HG03159 (cell line): Measurements from ENCODE around the gene UBE2L6.

Source experiments
- ATAC-seq: cut with Tn5 transposase; IDR thresholded peaks from one replicate; pipeline ENCODE4 v1.9.1; 2021; ENCODE audit warnings: mild to moderate bottlenecking, moderate library complexity; ENCODE audit not compliant: unreplicated experiment

Gene UBE2L6

DNA sequence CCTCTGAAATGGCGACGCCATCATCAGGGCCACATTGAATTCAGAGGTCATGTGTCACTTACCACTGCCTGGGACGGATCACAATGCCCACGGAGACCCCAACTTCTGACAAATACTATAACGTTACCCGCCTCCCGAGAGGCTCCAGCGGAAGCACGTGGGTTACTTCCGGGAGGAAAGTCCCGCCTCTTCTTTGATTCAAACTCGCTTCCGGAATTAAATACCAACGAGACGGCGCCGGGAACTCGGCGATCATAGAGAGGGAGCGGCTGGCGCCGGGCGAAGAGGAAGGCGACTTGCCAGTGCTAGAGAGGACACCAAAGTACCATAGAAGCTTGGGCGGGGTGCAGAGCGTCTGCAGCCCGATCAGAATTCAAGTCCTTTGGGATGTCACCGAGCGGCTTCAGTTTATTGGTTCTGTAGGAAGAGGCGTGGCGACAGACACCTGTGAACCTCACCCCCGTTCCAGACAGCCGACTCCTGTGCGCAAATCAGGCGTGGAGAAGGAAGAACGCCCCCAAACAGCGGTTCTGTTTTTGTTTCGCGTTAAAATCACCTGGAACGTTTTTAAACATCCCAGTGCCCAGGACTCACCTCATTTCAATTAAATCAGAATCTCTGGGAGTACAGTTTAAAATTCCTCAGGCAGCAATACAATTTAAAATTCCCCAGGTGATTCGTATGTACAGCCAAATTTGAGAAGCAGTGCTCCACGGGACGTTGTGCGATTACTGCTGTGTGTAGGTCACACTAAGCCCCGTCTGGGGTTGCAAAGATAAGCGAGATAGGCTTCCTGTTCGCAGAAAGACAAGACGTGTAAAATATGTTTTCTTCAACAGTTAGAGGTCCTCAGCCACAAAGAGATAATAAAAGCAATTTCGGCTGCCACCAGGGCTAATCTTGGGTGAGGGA, 36.6 kb downstream of the UBE2L6 start, which contains the start of gene TIMM10:
Gene TIMM10 (minus strand): TSS at position 159 of the 912 bp plus-strand sequence. CDS start 565 bp downstream, outside the sequence.
- peak; percentile 96 for ATAC-seq

DNA sequence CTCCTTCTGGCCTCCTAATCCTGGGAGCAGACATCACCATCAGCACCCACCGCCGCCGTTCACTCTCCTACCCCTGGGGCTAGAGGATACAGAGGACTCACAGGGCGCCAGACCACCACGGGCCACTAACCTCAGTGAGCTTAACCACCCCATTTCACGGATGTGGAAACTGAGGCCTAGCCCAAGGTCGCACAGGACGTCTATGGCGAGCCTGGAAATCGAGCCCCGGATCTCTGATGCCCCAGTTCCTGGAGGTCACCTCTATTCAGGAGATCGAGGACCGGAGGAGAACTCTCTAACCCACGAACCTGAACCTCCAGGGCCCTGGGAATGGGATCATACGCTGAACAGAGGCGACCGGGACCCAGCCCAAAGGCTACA, 37.3 kb downstream of the UBE2L6 start:
- ATAC-seq, result no peak

DNA sequence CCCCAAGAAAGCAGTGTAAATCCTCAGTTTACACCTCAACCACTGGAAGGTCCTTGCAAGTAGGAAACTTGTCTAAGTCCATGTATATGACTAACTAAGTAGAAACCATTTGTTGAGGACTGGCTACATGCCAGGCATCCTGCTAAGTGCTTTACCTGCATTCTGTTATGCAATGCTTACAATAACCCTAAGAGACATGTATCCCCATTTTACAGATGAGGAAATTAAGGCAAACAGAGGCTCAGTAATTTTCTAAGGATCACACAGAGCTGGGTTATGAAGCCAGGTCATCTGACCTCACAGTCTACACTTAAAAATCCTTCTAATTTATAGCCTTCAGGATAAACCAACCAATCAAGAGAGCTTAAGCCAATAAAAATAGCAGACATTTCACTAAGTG, 38.5 kb downstream of the UBE2L6 start:
- no peak for ATAC-seq

DNA sequence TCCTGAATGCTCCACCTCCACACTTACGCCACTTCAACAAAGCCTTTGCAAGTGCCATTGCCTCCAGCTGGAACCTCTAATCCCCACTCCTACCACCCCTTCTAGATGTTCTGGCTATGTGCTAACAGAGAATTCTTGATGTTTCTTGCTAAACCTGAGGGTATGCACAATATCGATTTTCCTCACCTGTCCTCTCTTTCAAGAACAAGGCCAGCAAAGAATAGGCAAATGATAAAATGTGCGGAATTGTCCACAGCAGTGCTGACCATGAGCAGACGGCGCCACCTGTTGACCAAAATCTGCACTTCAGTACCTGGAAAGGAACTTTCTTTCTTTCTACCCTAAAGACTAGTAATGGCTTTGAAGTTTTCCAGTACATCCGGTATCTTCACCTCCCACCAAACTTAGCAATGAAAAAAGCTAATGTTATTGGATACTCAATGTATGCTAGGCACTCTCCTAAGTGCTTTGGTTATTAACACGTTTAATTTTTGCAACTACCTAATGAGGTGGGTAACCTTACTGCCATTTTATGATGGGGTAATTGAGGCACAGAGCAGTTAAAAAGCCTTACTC, 40.3 kb downstream of the UBE2L6 start:
- no peak for ATAC-seq

DNA sequence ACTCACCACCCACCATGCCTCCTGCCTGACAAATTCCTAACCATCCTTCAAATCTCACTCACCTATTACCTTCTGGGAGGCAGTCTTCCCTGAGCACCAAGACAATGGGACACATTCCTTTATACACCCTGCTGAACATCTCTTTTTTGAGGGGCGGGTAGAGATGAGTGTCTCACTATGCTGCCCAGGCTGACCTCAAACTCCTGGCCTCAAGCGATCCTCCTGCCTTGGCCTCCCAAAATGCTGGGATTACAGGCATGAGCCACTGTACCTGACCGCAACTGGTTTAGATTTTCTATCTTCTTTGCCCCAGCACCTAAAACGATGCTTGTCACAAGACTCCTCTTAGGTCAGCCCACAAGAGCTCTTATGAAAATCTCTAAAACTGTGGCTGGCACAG, 44.1 kb downstream of the UBE2L6 start:
- no peak for ATAC-seq

DNA sequence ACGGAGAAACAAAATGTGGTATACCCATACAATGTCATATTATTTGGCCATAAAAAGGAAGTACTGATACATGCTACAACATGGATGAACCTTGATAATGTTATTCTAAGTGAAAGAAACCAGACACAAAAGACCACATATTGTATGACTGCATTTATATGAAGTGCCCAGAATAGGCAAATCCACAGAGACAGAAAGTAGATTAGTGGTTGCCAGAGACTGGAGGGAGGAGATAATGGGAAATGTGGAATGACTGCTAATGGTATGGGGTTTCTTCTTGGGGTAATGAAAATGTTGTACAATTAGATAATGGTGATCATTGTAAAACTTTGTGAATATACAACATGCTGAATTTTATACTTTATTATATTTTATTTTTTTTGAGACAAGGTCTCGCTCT, 46.4 kb downstream of the UBE2L6 start:
- ATAC-seq, result no peak

DNA sequence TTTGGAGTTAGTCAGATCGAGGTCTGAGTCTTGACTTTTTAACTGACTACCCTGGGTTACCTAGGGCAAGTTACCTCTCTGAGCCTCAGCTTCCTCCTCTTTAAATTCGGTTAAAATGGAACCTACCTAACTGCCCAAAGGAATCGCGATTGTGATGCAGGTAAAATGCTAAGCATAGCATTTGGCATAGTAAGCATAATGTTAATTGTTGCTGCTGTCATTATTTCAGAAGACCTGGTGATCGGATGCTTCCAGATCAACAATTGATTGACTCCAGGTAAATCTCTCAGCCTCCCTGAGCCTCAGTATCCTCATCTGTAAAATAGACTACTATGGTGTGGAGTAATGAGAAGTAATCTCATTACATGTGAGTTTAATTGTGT, 51.4 kb downstream of the UBE2L6 start:
- no peak for ATAC-seq

DNA sequence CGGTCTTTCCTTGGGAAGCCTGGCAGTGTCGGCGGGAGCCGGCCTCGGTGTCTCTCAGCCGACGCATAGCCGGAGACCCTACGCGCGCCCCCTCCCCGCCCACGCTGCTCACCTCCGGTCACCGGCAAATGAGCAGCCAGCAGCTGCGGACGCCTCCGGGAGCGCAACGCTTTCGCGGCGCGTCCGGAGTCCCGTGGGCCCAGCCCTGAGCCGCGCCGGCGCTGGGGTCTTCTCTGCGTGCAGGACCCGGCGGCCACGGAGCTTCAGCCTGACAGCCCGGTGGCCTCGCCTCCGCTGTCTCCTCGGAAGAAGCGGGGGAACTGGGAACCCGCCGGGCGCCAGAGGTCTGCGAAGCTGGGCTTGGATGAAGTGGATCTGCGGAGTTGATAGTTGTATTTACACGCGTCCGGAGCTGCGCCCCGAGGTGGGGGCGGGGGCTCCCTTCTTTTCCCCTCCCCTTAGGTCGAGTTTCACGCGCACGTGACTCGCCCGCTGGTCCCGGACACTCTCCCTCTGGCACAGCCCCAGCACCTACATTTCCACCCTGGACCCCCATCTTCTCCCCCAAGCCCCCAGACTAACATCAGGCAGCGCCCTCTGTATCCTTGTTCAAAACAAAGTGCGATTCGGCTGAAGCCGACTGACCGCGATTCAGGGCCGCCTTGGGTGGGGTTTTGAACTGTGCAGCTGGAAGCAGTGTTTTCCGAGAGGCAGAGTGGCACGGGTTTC, 52.0 kb downstream of the UBE2L6 start, which contains the start of gene SLC43A1:
Gene SLC43A1 (minus strand): TSS at position 371 of the 729 bp plus-strand sequence. CDS start 1,591 bp downstream, outside the sequence.
- ATAC-seq, result peak; percentile 40

DNA sequence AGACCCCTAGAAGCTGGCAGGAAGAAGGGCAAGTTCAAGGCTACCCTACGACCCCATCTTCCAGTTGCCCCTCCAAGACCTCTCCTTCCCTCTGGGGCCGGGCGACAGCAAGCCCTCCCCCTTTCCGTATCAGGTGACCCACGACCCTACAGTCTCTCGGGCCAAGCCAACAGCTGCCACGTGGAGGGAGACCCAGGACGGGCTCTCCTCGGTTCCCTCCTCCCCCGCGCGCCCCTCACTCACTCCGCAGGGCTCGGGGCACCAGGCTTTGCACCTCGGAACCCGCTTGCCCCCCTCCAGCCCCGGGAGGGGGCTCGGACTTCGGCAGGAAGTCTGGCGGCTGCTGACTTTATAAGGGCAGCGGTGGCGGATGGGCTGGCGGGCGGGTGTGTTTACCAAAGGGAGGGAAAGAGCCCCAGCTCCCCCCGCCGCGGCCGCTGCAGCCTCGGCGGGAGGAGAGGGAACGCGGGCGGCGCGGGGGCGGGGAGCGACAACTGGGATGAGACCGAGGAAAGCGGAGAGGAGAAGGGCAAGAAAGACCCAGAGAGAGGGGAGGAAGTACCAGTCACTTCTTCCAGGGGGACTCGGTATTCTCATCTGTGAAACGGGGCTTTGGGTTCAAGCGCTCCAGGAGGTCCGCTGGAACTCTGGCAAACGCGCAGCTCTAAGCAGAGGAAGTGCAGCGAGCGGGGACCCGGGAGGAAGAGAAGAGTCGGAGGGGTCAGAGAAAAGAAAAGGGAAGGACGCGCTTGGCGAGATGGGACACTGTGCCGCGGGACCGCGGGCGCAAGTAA, 52.7 kb downstream of the UBE2L6 start:
- peak; percentile 38 for ATAC-seq

DNA sequence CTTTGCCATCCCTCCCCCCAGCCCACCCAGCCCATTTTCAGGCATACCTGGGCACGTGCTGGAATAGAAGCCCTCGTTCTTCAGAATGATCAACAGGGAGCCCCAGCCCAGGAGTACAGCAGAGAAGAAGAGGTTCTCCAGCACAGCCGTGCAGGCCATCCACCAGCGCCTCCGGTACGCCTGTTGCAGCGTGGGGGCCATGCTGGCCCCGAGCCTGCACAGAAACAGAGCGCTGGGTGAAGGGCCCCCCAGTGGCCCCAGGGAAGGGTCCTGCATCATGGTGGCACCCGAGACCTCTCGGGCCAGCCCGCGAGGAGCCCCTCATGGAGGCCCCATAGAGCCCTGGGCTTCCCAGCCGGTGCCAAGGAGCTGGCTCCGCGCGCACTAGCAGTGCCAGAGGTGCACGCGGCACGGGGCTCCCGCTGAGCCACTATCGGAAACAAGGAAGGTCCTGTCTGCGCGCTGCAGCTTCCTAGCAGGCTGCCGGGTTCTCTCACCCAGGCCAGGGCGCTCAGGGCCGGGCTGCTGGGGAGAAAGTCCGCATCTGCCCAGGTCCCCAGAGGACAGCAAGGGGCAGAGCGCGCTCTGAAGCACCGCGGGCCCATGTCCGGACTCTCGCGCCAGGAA, 53.4 kb downstream of the UBE2L6 start:
- peak; percentile 29 for ATAC-seq

DNA sequence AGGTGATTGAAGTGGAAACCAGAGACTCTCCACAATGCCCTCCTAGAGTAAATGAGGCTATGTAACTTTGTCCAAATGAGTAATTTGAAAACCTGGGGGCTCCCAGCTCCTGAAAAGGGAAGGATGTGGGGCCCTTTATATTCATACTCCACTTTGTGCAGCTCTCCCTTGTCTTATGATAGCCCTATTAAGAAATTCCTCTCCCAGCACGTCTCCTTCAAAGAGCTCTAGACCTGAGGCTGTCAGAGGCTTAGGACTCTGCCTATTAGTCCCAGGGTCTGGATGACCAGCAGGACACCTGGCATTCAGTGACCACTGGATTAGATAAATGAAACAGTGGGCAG, 54.0 kb downstream of the UBE2L6 start:
- no peak for ATAC-seq

DNA sequence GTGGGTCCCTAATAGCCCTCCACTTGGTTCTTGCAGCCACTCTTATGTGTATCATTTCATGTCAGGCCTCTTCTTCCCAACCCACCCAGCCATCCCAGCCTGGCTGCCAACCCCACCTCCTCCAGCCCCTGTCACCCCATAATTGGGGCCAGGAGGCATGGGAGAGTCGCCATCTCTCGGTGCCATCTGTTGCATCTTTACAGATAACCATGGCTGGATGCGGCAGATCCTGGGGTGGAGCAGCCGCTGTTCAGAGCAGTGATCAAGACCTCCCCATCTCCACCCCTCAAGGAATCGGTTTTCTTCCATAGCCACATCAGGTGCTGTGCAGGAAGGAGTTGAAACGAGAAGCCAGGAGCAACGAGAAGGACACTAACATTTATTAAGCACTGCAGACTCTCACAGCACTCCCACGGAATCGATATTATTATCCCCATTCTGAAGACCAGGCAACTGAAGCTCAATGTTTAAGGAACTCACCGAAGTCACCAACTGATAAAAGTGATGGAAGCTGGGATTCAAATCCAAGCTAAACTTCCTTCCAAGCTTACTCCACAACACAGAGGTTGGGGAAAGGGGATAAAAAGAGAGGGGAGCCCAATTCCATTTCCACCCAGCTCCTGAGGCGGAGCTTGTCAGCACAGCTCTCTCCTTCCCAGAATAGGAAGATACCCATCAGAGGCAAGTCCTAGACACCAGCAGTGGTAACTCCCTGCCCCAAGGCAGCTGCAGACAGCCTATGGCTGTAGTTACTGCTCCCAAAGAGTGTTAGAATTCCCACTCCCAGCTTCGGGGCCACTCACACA, 54.6 kb downstream of the UBE2L6 start:
- ATAC-seq, result no peak

DNA sequence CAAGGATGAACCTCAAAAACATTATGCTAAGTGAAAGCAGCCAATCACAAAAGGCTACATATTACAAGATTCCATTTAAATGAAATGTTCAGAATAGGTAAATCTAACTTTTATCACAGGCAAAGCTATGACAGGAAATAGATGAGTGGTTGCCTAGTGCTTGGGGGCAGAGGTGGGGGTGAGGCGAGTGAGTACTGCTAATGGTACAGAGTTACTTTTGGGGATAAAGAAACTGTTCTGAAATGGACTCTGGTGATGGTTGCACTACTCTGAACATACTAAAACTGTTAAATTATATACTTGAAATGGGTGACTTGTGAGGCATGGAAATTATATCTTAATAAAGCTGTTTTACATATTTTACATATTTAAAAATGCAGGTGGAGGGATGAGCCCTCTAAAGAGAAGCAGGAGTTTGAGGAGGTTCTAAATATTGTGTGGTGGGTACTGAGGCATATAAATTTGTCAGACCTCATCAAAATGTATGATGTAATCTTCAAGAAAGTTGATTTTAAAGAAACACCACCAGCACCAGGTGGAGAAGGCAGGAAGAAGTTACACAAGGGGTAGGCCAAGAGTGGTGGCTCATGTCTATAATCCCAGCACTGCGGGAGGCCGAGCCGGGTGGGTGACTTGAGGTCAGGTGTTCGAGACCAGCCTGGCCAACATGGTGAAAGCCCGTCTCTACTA, 55.6 kb downstream of the UBE2L6 start:
- no peak for ATAC-seq

DNA sequence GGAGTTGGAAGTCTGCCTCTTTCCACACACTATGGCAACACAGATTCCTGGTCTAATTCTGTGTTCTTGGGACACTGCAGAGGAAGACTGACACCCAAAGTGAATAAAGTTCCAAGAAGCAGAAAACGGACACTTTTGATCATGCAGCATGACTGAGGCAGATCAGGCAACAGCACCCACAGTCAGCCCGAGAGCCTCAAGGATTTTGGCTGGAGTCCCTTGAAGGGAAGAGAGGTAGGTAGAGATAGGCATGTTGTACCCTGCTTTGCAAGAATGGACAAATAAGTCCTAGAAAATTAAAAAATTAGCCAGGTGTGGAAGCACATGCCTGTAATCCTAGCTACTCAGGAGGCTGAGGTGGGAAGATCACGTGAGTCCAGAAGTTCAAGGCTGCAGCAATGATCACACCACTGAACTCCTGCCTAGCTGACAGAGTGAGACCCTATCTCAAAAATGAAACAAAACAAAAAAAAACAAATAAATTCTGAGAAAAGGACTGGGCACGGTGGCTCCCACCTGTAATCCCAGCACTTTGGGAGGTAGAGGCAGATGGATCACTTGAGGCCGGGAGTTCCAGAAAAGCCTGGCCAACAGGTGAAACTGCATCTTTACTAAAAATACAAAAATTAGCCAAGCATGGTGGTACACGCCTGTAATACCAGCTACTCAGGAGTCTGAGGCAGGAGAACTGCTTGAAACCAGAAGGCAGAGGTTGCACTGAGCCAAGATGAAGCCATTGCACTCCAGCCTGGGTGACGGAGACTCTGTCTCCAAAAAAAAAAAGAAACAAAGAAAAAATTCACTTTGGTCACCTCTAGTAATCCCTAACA, 58.9 kb downstream of the UBE2L6 start:
- ATAC-seq, result no peak

DNA sequence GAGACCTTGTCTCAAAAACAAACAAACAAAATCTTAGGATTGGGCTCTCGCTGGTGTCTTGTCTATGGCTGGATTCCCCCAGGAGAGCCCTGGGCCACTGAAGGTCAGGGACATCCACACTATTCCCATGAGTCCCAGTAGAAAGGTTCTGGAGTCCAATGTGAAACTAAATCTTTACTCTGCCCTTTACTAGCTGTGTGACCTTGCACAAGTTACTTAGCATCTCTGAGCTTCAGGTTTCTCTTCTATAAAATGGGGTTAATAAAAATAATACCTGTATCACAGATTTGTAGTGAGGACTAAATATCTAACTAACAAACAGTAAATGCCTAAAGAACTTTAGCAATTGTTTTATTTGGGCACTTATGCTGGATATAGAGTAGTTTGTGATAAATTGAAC, 61.0 kb downstream of the UBE2L6 start:
- ATAC-seq, result no peak

DNA sequence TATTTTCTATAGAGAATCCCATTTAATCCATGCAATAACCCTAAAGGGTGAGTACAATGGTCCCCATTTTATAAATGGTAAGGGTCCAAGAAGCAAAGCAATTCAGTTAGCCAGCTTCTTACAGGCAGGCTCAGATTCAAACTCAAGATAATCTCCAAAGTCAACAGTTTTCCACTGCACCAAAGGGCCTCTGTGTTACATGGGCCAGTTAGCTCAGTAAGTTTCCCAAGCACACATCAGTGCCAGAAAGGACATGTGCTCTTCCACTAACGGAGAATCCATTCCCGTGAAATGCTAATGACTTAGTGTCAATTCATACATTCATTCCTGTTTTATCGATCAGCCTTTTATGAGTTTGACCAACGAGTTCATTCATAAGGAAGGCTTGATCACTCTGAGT, 63.0 kb downstream of the UBE2L6 start:
- ATAC-seq, result no peak

DNA sequence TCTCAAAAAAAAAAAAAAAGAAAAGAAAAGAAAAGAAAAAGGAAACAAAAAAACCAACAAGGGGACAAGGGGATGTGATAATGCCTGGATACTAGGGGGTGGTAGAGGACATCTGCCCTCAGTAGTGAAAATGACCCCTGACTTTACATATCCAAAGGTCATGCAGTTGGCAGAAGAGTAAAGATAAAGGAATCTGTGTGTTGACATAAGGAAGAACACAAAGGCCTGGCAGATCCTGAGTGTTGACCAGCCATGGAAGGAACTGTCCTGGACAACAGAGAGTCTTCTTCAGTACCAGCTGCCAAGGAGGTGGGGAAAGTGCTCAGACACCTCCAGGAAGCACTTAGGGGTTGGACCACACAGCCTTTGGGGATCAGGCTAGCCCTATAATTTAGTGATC, 64.6 kb downstream of the UBE2L6 start:
- no peak for ATAC-seq

DNA sequence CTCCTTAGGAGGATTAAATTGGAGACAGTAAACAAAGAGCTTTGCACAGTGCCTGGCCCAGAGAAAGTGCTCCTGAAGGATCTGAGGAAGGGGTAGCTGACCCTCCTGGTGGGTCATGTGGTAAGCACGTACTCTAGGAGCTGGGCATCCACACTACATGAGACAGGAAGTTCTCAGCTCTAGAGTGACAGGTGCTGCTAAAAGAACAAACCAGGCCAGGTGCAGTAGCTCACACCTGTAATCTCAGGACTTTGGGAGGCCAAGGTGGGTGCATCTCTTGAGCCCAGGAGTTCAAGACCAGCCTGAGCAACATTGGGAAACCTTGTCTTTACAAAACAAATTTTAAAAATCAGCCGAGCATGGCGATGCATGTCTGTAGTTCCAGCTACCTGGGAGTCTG, 65.1 kb downstream of the UBE2L6 start:
- no peak for ATAC-seq
